G401.6 (cell line): ENCODE measurements around the gene FAM98B.
"Not testable (repeated sequence)": the region's sequence is repeated elsewhere in the genome, so short reads cannot be mapped to it uniquely, and the experiment has no call there.

Experiments
- FAIRE-seq: peaks from 2 replicates; lab custom pipeline; 2012; peaks lifted over from hg19 to GRCh38; lab: Jason Lieb, UNC

The FAM98B gene

DNA sequence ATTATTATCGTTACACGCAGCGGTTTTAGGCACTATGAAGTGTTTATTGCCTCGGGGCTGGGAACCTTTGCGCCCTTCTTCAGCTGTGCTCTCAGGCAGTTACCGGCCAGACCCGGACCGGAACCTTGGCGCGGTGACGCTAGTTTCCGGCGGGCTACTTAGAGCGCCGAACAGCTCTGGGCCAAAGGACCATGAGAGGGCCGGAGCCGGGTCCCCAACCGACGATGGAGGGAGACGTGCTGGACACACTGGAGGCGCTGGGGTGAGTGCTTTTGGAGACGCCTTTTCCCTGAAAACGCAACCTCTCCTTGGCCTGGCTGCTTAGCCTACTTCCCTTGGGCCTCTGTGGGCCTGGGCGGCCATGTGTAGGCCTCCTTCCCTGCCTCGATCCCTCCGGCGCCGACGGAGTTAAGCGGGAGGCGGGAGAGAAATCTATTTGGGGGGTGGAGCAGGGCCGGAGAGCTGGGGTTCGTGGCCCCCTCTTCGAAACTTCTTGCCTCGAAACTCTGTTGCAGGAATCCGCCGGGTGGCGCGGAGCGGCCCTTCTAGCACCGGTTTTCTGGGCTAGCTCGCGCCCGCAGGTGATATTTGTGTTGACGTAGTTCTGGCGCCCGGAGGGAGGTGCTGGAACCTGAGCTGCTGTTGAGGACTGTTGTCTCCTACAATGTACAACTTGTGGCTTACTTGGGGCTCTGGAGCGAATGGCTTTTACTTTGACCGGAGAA lies at the start of gene FAM98B:
TSS of gene FAM98B (plus strand) at position 157 of the 725 bp plus-strand sequence. CDS start at position 192, 35 bp downstream.
- FAIRE-seq, result peak; percentile 6

- no peak for FAIRE-seq
These were observed 47.5 kb upstream of the FAM98B start for GRCh38 chr15:38406436-38406835.

- FAIRE-seq, result no peak
These were observed 45.4 kb upstream of the FAM98B start for GRCh38 chr15:38408576-38408975.

GRCh38 chr15:38411902-38412301 lies 42.0 kb upstream of the FAM98B start:
- FAIRE-seq, result no peak

DNA sequence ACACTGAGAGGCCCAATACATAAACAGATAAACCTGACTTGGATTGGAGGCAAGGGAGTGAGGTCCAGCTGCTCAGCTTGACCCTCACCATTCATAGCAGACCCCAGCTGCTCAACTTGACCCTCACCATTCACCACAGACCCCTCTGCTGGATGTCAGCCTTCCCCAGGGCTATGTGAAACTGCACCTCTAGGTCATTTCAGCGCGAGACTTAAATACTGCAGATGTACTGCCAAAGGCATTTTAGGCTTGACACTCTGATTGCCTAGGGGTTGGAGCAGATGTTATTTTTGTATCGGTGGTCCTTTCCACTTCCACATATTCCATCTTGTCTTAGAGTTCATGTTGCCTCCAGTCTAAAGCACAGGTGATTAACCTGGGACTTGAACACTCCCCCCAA lies 41.5 kb upstream of the FAM98B start:
- FAIRE-seq, result no peak

GRCh38 chr15:38414357-38414756 lies 39.6 kb upstream of the FAM98B start:
- FAIRE-seq, result no peak

DNA sequence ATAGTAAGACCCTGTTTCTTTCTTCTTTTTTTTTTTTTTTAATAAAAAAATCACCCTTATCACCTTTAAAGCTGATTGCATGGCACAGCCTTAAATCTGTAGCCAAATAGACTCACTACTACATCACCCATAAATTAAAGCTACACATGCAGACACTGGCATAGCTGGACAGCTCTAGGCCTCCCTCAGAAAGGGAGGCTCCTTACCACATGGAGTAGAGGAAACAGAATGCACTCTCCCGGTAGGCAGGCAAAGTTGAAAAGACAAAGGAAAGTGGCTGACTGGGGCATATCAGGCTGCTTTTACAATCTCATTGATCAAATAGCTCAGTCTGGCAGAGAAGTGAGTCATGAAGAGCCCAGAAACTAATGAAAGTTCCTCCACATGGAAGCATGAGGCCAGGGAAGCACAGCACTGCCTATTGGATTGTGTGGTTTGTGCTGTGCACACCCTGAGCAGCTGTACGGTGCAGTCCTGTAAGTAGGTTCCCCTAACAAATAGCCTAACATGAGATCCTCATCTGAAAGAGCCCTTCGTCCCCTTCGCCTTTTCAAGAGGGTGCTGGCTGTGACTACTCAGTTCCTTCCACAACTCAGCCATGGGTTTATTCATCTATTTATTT lies 32.7 kb upstream of the FAM98B start:
- FAIRE-seq, result no peak

DNA sequence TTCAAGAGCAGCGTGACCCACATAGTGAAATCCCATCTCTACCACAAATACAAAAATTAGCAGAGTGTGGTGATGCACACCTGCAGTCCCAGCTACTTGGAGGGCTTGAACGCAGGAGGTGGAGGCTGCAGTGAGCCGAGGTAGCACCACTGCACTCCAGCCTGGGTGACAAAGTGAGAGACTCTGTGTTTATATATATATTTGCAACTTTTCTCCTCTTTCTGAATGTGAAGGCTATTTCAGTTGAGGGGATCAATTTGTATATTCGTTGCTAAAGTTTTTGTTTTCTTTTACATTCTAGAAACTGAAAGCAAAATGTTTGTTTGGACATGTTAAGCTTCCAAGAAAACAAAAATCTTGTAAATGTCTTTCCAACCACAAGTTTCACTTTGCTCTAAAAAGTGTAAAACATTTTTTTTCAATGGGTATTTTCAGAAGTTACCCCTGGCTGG lies 29.8 kb upstream of the FAM98B start:
- no peak for FAIRE-seq

GRCh38 chr15:38425269-38425668 lies 28.7 kb upstream of the FAM98B start:
- FAIRE-seq, result no peak

GRCh38 chr15:38427380-38427779 lies 26.5 kb upstream of the FAM98B start:
- no peak for FAIRE-seq

GRCh38 chr15:38430106-38430760 lies 23.7 kb upstream of the FAM98B start:
- FAIRE-seq, result no peak

- no peak for FAIRE-seq
These were observed 16.9 kb upstream of the FAM98B start for GRCh38 chr15:38436993-38437392.

GRCh38 chr15:38437603-38438002 lies 16.3 kb upstream of the FAM98B start:
- not testable (repeated sequence) for FAIRE-seq

GRCh38 chr15:38438031-38438986 lies 15.6 kb upstream of the FAM98B start:
- no peak for FAIRE-seq

GRCh38 chr15:38440353-38441129 lies 13.4 kb upstream of the FAM98B start:
- peak; percentile 28 for FAIRE-seq

GRCh38 chr15:38441130-38441519 lies 12.8 kb upstream of the FAM98B start:
- FAIRE-seq, result no peak

DNA sequence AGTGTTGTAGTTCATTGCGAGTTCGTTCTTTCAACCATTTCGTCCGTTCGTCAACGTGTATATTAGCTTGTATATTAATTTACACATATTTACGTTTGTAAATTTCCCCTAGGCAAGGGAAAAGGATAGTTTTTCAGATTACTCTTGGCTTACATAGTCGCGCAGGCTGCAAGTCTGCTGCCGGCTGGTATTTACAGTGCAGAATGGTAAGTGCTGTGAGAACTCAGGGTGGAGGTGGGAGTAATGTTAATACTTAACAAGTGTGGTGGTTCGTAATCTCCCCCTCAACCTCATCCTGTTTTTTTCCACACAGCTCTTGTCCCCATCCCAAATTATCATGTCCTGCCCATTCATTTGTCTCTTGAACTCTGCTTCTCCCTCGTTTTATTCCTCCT lies 766 bp downstream of the FAM98B start:
- no peak for FAIRE-seq

DNA sequence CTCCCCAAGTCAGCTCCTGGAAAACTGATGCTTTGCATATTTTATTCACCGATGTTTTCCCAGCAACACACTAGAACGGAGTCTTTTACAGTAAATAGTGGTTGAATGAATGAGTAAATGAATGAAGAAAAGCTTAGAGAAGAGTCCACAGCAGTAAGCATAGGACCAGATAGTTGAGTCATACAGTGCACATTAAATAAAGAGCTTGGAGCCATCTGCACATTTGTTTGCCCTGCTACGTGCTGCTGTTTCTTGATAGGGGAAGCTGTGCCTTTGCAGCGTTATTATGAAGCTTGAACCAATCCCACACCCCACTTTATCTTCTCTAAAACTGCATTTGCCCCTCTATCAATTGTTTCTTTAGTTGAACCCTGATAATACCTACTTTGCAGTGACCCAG lies 1.2 kb downstream of the FAM98B start:
- FAIRE-seq, result no peak

DNA sequence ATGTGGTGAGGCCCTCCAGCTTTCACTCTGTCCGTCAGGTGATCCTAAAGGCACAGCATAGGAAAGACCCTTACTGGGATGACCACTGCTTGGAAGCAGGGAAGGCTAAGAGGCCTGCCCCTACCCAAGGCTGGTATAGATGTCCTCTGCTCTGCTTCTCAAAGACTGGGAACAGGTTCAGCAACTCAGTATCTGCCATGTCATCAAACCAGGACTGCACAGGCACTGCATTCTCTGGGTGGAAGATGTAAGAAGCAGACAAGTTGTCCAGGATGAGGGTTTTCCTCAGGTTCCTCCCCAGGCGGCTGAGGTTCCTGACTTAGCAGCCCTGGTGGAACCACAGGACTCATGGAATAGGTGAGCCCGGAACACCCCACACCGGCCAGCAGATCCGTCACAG lies 4.7 kb downstream of the FAM98B start:
- no peak for FAIRE-seq

- FAIRE-seq, result no peak
These were observed 5.6 kb downstream of the FAM98B start for GRCh38 chr15:38459480-38459879.

GRCh38 chr15:38460543-38460942 lies 6.6 kb downstream of the FAM98B start:
- FAIRE-seq, result no peak
